NCI-H1092 (cell line): ENCODE measurements around the gene UBE2Q1.
"Not testable (repeated sequence)": the region's sequence is repeated elsewhere in the genome, so short reads cannot be mapped to it uniquely, and the experiment has no call there.

Experiments
- DNase-seq: peaks from one replicate; lab custom pipeline; 2025; lab: John Stamatoyannopoulos, UW

The UBE2Q1 gene

GRCh38 chr1:154550657-154551056 is 7.8 kb downstream of the UBE2Q1 start:
- no peak for DNase-seq

GRCh38 chr1:154550070-154550469 is 8.4 kb downstream of the UBE2Q1 start:
- DNase-seq: no peak

GRCh38 chr1:154549202-154549770 is 9.2 kb downstream of the UBE2Q1 start:
- no peak for DNase-seq

- DNase-seq: no peak
Observed at GRCh38 chr1:154548028-154548427, 10.4 kb downstream of the UBE2Q1 start.

GRCh38 chr1:154547105-154547732 is 11.2 kb downstream of the UBE2Q1 start:
- no peak for DNase-seq

- DNase-seq: peak; percentile 73
Observed at GRCh38 chr1:154546264-154547063, 12.0 kb downstream of the UBE2Q1 start.

- DNase-seq: no peak
Observed at GRCh38 chr1:154541231-154541630, 17.2 kb downstream of the UBE2Q1 start.

- no peak for DNase-seq
Observed at GRCh38 chr1:154539486-154540483, 18.7 kb downstream of the UBE2Q1 start.

- DNase-seq: no peak
Observed at GRCh38 chr1:154536570-154536969, 21.9 kb downstream of the UBE2Q1 start.

GRCh38 chr1:154533952-154534844 is 24.3 kb downstream of the UBE2Q1 start:
- DNase-seq: peak; percentile 55

GRCh38 chr1:154531950-154532349 is 26.5 kb downstream of the UBE2Q1 start:
- not testable (repeated sequence) for DNase-seq

GRCh38 chr1:154529308-154529707 is 29.2 kb downstream of the UBE2Q1 start:
- no peak for DNase-seq

- no peak for DNase-seq
Observed at GRCh38 chr1:154527192-154527591, 31.3 kb downstream of the UBE2Q1 start.

- DNase-seq: no peak
Observed at GRCh38 chr1:154524881-154525280, 33.6 kb downstream of the UBE2Q1 start.

- no peak for DNase-seq
Observed at GRCh38 chr1:154521695-154522094, 36.8 kb downstream of the UBE2Q1 start.

GRCh38 chr1:154520333-154520732 is 38.1 kb downstream of the UBE2Q1 start:
- DNase-seq: no peak

- no peak for DNase-seq
Observed at GRCh38 chr1:154519591-154519991, 38.9 kb downstream of the UBE2Q1 start.

GRCh38 chr1:154517661-154518060 is 40.8 kb downstream of the UBE2Q1 start:
- DNase-seq: no peak

- DNase-seq: no peak
Observed at GRCh38 chr1:154514066-154514553, 44.4 kb downstream of the UBE2Q1 start.

- no peak for DNase-seq
Observed at GRCh38 chr1:154512760-154513159, 45.7 kb downstream of the UBE2Q1 start.

GRCh38 chr1:154503898-154504297 is 54.6 kb downstream of the UBE2Q1 start:
- DNase-seq: no peak
